HEK293 (cell line): ENCODE results near the gene STK40.

Experiments used
- BCL11A ChIP-seq: fragments of 450-650 bp; formaldehyde crosslinking; IDR thresholded peaks from 2 replicates; pipeline ENCODE4 v1.5.1; 2016; ENCODE audit warnings: low read depth, missing biosample characterization, missing genetic modification characterization
- FEZF1 ChIP-seq: fragments of 450-650 bp; formaldehyde crosslinking; IDR thresholded peaks from 2 replicates; pipeline ENCODE4 v1.5.1; 2016; ENCODE audit warnings: missing biosample characterization, missing genetic modification characterization
- KLF10 ChIP-seq: fragments of 450-650 bp; IDR thresholded peaks from 2 replicates; pipeline ENCODE4 v1.5.1; 2018; ENCODE audit warnings: missing biosample characterization, mild to moderate bottlenecking, missing genetic modification characterization
- KLF8 ChIP-seq: fragments of 450-650 bp; formaldehyde crosslinking; IDR thresholded peaks from 2 replicates; pipeline ENCODE4 v1.5.1; 2016; ENCODE audit warnings: missing biosample characterization, missing genetic modification characterization
- REPIN1 ChIP-seq: fragments of 450-650 bp; formaldehyde crosslinking; IDR thresholded peaks from 2 replicates; pipeline ENCODE4 v1.5.1; 2017; ENCODE audit warnings: missing biosample characterization, missing genetic modification characterization, low read depth
- SP3 ChIP-seq: fragments of 450-650 bp; formaldehyde crosslinking; IDR thresholded peaks from 2 replicates; pipeline ENCODE4 v1.5.1; 2016; ENCODE audit warnings: missing biosample characterization, missing genetic modification characterization
- ZEB2 ChIP-seq: fragments of 450-650 bp; formaldehyde crosslinking; IDR thresholded peaks from 2 replicates; pipeline ENCODE4 v1.5.1; 2016; ENCODE audit warnings: missing biosample characterization, missing genetic modification characterization
- ZNF132 ChIP-seq: fragments of 450-650 bp; formaldehyde crosslinking; IDR thresholded peaks from 2 replicates; pipeline ENCODE4 v1.5.1; 2017; ENCODE audit warnings: missing biosample characterization, missing genetic modification characterization, borderline replicate concordance
- ZNF140 ChIP-seq: fragments of 450-650 bp; formaldehyde crosslinking; IDR thresholded peaks from 2 replicates; pipeline ENCODE4 v1.5.1; 2016; ENCODE audit warnings: missing biosample characterization, missing genetic modification characterization
- ZNF169 ChIP-seq: fragments of 450-650 bp; formaldehyde crosslinking; IDR thresholded peaks from 2 replicates; pipeline ENCODE4 v1.5.1; 2016; ENCODE audit warnings: missing biosample characterization, missing genetic modification characterization
- ZNF19 ChIP-seq: fragments of 450-650 bp; formaldehyde crosslinking; IDR thresholded peaks from 2 replicates; pipeline ENCODE4; 2016; ENCODE audit warnings: missing biosample characterization, missing genetic modification characterization, low read depth
- ZNF266 ChIP-seq: fragments of 450-650 bp; formaldehyde crosslinking; IDR thresholded peaks from 2 replicates; pipeline ENCODE4 v1.5.1; 2016; ENCODE audit warnings: missing biosample characterization, missing genetic modification characterization, low read depth
- ZNF274 ChIP-seq, 2 experiments: fragments of 200-500 bp in 1 of 2; fragments of 450-650 bp in 1 of 2; sonication (Bioruptor generic) in 1 of 2; formaldehyde crosslinking in 1 of 2; IDR thresholded peaks; 2 replicates each; pipeline versions ENCODE4 v1.5.1 to v1.6.1; 2014 to 2016; ENCODE audit warnings: borderline replicate concordance in 1 of 2, inconsistent platforms in 1 of 2, low read length in 1 of 2, missing biosample characterization in 1 of 2, missing genetic modification characterization in 1 of 2
- ZNF404 ChIP-seq: fragments of 450-650 bp; formaldehyde crosslinking; IDR thresholded peaks from 2 replicates; pipeline ENCODE4 v1.5.1; 2017; ENCODE audit warnings: missing biosample characterization, missing genetic modification characterization
- ZNF423 ChIP-seq: fragments of 450-650 bp; formaldehyde crosslinking; IDR thresholded peaks from 2 replicates; pipeline ENCODE4 v1.5.1; 2016; ENCODE audit warnings: missing biosample characterization, missing genetic modification characterization
- ZNF426 ChIP-seq: fragments of 450-650 bp; formaldehyde crosslinking; IDR thresholded peaks from 2 replicates; pipeline ENCODE4 v1.5.1; 2017; ENCODE audit warnings: missing biosample characterization, missing genetic modification characterization, mild to moderate bottlenecking, inconsistent platforms, moderate library complexity
- ZNF510 ChIP-seq: fragments of 450-650 bp; formaldehyde crosslinking; IDR thresholded peaks from 2 replicates; pipeline ENCODE4 v1.5.1; 2018; ENCODE audit warnings: mild to moderate bottlenecking, missing genetic modification characterization, missing biosample characterization; ENCODE audit not compliant: insufficient replicate concordance
- ZNF558 ChIP-seq: fragments of 450-650 bp; formaldehyde crosslinking; IDR thresholded peaks from 2 replicates; pipeline ENCODE4 v1.5.1; 2016; ENCODE audit warnings: missing biosample characterization, missing genetic modification characterization
- ZNF621 ChIP-seq: fragments of 450-650 bp; formaldehyde crosslinking; IDR thresholded peaks from 2 replicates; pipeline ENCODE4 v1.5.1; 2017; ENCODE audit warnings: missing biosample characterization, missing genetic modification characterization
- ZNF768 ChIP-seq: fragments of 450-650 bp; formaldehyde crosslinking; IDR thresholded peaks from 2 replicates; pipeline ENCODE4 v1.5.1; 2018; ENCODE audit warnings: missing biosample characterization, mild to moderate bottlenecking, missing genetic modification characterization
- ZNF785 ChIP-seq: fragments of 450-650 bp; formaldehyde crosslinking; IDR thresholded peaks from 2 replicates; pipeline ENCODE4 v1.5.1; 2016; ENCODE audit warnings: missing biosample characterization, missing genetic modification characterization
- ZNF837 ChIP-seq: fragments of 450-650 bp; formaldehyde crosslinking; IDR thresholded peaks from 2 replicates; pipeline ENCODE4 v1.5.1; 2016; ENCODE audit warnings: missing biosample characterization, missing genetic modification characterization
- TF ChIP-seq, protein P1 (sequence below): fragments of 450-650 bp; formaldehyde crosslinking; IDR thresholded peaks from 2 replicates; pipeline ENCODE4 v1.5.1; 2016; ENCODE audit warnings: missing biosample characterization, missing genetic modification characterization
- TF ChIP-seq, protein P2 (sequence below): fragments of 450-650 bp; formaldehyde crosslinking; IDR thresholded peaks from 2 replicates; pipeline ENCODE4 v1.5.1; 2016; ENCODE audit warnings: missing biosample characterization, missing genetic modification characterization
- TF ChIP-seq, protein P3 (sequence below): fragments of 450-650 bp; IDR thresholded peaks from 2 replicates; pipeline ENCODE4 v1.5.1; 2018; ENCODE audit warnings: missing biosample characterization, missing genetic modification characterization
- TF ChIP-seq, protein P4 (sequence below): fragments of 450-650 bp; IDR thresholded peaks from 2 replicates; pipeline ENCODE4 v1.5.1; 2018; ENCODE audit warnings: missing biosample characterization, mild to moderate bottlenecking, missing genetic modification characterization
- TF ChIP-seq, protein P5 (sequence below): fragments of 450-650 bp; formaldehyde crosslinking; IDR thresholded peaks from 2 replicates; pipeline ENCODE4 v1.5.1; 2016; ENCODE audit warnings: missing biosample characterization, missing genetic modification characterization, borderline replicate concordance

STK40 gene

DNA sequence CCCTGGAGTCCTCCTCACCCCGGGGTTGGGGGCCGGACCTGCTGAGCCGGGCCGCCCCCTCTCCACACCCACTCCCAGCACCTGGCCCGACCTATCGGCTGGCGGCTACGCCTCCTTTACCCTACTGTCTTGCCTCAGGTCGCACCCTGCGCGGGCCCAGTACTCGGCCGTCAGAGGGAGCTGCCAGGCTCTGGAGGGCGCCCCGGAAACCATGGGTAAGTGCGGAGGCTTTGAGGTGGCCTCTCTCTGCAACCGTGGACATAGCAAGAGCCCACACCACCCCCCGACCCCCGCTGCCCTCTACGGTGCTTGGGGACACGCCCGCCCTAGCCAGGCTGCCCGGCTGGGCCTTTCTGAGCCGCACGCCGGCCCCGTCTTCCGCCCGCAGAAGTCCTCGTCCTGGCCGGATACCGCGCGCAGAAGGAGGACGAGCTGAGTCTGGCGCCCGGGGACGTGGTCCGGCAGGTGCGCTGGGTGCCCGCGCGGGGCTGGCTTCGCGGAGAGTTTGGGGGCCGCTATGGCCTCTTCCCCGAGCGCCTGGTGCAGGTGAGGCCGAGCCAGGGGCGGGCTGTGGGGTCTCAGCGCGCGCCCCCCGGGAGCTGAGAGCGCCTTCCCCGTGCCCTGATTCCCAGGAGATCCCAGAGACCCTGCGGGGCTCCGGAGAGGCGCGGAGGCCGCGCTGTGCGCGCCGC, 79.4 kb downstream of the STK40 start, which contains the start of gene SH3D21 (continued):
- TF ChIP-seq, protein P1, sequence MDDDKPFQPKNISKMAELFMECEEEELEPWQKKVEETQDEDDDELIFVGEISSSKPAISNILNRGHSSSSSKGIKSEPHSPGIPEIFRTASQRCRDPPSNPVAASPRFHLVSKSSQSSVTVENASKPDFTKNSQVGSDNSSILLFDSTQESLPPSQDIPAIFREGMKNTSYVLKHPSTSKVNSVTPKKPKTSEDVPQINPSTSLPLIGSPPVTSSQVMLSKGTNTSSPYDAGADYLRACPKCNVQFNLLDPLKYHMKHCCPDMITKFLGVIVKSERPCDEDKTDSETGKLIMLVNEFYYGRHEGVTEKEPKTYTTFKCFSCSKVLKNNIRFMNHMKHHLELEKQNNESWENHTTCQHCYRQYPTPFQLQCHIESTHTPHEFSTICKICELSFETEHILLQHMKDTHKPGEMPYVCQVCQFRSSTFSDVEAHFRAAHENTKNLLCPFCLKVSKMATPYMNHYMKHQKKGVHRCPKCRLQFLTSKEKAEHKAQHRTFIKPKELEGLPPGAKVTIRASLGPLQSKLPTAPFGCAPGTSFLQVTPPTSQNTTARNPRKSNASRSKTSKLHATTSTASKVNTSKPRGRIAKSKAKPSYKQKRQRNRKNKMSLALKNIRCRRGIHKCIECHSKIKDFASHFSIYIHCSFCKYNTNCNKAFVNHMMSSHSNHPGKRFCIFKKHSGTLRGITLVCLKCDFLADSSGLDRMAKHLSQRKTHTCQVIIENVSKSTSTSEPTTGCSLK (tag by site-specific recombination), result no peak
- TF ChIP-seq ZNF266 (tag by site-specific recombination) (no peak), ZNF169 (tag by site-specific recombination) (no peak), ZNF837 (tag by site-specific recombination) (peak; percentile 64; the same call in 1 of the 2 replicates), ZNF768 (tag by site-specific recombination) (no peak), FEZF1 (tag by site-specific recombination) (no peak), ZNF621 (tag by site-specific recombination) (no peak), KLF10 (tag by site-specific recombination) (peak; percentile 40; the same call in 1 of the 2 replicates), ZNF423 (tag by site-specific recombination) (no peak), ZEB2 (tag by site-specific recombination) (peak; percentile 43; the same call in 1 of the 2 replicates), ZNF558 (tag by site-specific recombination) (no peak), KLF8 (tag by site-specific recombination) (no peak), ZNF140 (tag by site-specific recombination) (no peak), ZNF274 (IDR thresholded peaks at IDR 0.05; ENCODE audit: low read length) (no peak), ZNF274 (tag by site-specific recombination; IDR thresholded peaks at IDR 0.05; ENCODE audit: borderline replicate concordance) (no peak), ZNF510 (tag by site-specific recombination) (no peak), ZNF404 (tag by site-specific recombination) (no peak), ZNF19 (no peak), ZNF132 (no peak), ZNF785 (no peak), REPIN1 (no peak), ZNF426 (tag by site-specific recombination) (no peak), BCL11A (no peak), SP3 (tag by site-specific recombination) (peak; percentile 76)
- TF ChIP-seq, protein P2, sequence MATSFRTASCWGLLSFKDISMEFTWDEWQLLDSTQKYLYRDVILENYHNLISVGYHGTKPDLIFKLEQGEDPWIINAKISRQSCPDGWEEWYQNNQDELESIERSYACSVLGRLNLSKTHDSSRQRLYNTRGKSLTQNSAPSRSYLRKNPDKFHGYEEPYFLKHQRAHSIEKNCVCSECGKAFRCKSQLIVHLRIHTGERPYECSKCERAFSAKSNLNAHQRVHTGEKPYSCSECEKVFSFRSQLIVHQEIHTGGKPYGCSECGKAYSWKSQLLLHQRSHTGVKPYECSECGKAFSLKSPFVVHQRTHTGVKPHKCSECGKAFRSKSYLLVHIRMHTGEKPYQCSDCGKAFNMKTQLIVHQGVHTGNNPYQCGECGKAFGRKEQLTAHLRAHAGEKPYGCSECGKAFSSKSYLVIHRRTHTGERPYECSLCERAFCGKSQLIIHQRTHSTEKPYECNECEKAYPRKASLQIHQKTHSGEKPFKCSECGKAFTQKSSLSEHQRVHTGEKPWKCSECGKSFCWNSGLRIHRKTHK (tag by site-specific recombination), result no peak
- TF ChIP-seq, protein P3, sequence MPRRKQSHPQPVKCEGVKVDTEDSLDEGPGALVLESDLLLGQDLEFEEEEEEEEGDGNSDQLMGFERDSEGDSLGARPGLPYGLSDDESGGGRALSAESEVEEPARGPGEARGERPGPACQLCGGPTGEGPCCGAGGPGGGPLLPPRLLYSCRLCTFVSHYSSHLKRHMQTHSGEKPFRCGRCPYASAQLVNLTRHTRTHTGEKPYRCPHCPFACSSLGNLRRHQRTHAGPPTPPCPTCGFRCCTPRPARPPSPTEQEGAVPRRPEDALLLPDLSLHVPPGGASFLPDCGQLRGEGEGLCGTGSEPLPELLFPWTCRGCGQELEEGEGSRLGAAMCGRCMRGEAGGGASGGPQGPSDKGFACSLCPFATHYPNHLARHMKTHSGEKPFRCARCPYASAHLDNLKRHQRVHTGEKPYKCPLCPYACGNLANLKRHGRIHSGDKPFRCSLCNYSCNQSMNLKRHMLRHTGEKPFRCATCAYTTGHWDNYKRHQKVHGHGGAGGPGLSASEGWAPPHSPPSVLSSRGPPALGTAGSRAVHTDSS (tag by site-specific recombination), result no peak
- TF ChIP-seq, protein P4, sequence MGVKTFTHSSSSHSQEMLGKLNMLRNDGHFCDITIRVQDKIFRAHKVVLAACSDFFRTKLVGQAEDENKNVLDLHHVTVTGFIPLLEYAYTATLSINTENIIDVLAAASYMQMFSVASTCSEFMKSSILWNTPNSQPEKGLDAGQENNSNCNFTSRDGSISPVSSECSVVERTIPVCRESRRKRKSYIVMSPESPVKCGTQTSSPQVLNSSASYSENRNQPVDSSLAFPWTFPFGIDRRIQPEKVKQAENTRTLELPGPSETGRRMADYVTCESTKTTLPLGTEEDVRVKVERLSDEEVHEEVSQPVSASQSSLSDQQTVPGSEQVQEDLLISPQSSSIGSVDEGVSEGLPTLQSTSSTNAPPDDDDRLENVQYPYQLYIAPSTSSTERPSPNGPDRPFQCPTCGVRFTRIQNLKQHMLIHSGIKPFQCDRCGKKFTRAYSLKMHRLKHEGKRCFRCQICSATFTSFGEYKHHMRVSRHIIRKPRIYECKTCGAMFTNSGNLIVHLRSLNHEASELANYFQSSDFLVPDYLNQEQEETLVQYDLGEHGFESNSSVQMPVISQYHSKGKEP (tag by site-specific recombination), result no peak
- TF ChIP-seq, protein P5, sequence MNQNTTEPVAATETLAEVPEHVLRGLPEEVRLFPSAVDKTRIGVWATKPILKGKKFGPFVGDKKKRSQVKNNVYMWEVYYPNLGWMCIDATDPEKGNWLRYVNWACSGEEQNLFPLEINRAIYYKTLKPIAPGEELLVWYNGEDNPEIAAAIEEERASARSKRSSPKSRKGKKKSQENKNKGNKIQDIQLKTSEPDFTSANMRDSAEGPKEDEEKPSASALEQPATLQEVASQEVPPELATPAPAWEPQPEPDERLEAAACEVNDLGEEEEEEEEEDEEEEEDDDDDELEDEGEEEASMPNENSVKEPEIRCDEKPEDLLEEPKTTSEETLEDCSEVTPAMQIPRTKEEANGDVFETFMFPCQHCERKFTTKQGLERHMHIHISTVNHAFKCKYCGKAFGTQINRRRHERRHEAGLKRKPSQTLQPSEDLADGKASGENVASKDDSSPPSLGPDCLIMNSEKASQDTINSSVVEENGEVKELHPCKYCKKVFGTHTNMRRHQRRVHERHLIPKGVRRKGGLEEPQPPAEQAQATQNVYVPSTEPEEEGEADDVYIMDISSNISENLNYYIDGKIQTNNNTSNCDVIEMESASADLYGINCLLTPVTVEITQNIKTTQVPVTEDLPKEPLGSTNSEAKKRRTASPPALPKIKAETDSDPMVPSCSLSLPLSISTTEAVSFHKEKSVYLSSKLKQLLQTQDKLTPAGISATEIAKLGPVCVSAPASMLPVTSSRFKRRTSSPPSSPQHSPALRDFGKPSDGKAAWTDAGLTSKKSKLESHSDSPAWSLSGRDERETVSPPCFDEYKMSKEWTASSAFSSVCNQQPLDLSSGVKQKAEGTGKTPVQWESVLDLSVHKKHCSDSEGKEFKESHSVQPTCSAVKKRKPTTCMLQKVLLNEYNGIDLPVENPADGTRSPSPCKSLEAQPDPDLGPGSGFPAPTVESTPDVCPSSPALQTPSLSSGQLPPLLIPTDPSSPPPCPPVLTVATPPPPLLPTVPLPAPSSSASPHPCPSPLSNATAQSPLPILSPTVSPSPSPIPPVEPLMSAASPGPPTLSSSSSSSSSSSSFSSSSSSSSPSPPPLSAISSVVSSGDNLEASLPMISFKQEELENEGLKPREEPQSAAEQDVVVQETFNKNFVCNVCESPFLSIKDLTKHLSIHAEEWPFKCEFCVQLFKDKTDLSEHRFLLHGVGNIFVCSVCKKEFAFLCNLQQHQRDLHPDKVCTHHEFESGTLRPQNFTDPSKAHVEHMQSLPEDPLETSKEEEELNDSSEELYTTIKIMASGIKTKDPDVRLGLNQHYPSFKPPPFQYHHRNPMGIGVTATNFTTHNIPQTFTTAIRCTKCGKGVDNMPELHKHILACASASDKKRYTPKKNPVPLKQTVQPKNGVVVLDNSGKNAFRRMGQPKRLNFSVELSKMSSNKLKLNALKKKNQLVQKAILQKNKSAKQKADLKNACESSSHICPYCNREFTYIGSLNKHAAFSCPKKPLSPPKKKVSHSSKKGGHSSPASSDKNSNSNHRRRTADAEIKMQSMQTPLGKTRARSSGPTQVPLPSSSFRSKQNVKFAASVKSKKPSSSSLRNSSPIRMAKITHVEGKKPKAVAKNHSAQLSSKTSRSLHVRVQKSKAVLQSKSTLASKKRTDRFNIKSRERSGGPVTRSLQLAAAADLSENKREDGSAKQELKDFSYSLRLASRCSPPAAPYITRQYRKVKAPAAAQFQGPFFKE (tag by site-specific recombination), result no peak
